ENCODE results near the gene TBCD.

The TBCD gene

DNA sequence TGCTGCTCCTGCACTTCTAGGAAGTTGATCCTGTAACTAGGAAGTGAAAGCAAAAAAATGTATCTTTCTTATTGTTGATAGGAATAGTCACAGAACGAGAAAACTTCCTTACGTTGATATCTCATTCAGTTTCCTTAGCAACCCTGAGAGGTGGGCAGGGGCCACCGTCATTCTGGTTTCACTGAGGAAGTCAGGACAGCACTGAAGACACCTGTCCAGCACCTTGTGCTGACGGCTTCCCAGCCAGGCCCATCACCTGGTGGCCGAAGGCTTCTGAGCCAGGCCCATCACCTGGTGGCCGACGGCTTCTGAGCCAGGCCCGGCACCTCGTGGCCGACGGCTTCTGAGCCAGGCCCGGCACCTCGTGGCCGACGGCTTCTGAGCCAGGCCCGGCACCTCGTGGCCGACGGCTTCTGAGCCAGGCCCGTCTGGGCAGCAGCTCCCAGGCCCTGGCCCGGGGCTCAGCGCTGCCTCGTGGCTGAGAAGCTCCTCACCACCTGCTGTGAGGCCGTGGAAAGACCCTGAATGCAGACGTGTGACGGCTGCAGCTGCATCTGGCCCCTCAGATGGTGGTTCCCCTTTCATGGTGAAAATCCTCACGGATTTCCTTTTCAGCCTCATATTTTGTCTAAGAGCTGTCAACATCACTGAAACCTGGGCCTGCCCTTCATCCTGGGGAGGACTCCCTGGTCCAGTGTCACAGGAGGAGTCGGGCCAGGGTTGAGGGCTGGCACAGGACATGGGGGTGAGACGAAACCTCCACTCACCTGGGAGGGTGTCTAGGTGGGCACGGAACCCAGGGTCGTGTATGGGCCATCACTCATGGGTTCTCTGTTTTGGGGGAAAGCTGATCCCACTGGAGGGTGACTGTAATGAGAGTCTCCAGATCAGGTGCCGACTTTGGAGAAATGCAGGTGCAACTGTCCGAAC lies 121.0 kb downstream of the TBCD start:
- DNase-seq: no peak

DNA sequence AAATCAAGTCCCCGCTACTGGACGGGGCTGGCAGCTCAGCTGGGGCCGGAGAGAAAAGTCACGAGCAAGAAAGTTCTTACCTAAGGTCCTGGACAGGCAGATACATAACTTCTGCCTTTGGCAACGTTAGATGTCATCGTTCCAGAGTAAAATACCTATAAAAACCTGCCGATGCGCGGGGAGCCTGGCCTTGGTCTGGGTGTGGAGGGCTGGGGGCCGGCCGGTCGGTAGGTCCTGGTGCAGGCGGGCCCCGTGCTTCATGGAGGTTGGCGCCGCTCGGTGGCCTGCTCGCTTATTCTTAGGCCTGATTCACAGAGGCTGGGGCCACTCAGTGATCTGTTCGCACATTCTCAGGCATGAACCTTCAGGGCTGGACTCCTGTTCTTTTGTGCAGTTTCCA lies 121.7 kb downstream of the TBCD start:
- no peak for DNase-seq

DNA sequence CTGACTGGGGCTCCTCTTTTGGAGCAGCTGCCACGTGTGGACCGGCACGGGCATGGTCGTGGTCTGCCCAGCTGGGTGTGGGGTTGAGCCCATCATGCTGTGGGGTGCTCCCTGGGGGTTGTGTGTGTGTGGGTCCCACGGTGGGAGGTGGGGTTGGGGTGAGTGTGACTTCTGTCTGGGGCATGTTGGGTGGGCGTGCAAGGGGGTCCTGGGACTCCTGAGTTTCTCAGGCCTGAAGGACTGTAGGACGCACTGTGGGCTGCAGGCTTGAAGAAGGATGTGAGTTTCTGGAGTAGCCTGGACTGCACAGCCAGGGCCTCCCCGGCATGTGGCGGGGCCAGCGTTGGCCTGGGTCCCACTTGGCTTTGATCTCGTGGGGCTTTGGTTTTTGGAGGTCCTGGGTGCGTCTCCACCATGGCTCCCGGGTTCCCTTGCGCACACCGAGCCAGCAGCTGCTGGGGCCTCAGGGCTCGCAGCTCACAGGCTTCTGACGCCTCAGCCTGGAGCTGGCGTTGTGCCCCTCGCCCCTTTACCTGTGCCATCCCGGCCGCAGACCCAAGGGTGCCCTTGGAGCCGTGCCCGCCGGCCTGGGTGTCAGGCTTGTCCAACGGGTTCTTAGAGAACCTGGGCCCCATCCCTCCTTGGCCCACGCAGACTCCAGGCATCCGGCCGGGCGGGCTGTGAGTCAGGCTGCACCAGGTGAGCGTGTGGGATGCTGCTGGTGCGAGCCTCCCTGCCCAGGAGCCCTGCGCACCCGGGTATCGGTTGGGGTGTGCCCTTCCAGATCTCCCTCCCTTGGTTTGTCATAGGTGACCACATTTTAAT lies 122.4 kb downstream of the TBCD start:
- no peak for DNase-seq

DNA sequence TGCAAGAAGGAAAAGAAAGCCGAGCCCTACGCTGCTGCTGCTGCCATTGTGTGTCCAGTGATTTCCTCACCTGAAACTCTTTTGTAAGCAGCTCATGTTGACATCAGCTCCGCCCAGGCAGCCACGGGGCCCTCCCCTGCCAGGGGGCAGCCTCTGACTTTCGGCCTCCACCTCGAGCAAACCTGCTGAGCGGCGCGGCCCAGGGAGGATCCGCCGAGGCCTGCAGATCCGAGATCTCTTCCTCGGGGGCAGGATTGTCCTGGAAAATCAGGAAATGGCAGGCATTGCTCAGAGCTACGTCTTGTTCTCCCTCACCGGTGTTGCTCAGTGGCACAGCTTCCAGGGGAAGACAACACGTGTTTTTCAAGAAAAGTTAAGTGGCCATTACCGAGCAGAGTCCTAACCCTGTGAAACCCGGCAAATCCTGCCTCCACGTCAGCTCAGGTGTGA lies 123.6 kb downstream of the TBCD start:
- DNase-seq: no peak

DNA sequence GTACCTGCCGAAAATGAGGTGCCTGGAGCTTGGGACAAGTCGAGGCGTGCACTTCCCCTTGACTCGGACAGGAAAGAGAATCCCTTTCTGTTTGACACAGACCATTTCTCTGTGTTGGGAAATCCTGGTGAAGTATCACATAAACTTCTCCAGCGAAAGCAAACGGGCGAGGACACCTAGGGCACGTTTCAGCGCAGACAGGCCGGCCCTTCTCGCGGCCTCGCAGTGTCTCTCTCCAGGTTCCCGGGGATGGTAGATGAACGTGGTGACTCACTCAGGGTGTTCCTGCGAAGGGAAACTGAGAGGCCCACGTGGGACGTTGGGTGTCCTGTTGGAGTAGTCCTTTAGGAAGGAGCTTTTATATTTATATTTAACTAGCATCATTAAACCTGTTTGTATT lies 124.3 kb downstream of the TBCD start:
- DNase-seq: no peak

DNA sequence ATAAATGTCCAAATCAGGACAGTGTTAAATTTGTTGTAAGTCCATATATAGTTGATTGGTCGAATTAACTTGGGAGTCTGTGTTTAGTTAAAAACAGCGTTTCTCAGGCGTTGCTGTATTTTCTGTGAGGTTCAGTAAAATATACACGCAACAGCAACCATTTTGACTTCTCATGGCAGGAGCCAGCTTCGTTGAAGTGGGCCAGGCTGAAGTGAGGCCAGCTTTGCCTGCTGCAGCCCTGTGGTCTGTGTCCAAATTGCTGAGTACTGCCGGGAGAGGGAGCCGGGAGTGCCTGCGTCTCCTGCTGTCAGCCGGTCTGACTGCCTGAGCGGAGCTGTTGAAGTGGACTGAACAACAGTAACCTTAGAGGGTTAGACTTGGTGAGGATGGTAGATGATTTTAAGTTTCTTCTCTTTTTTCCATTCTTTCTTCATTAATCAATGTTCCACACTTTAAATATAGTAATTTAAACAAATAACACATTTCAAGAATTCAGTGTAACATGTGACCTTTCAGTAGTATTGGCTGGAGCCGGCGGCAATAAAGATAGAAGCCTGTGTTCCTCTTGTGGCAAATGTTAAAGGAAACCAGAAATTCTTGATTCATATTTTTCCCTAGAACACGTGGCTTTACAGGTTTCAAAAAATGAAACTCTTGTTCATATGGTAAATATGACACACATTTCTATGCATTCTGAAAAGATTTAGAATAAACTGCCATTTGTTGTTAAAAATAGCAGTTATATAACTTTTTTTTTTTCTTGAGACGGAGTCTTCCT lies 124.9 kb downstream of the TBCD start:
- no peak for DNase-seq

- DNase-seq: no peak
These were observed 126.7 kb downstream of the TBCD start for GRCh38 chr17:82878527-82878926.

GRCh38 chr17:82879241-82879640 lies 127.4 kb downstream of the TBCD start:
- DNase-seq: no peak

- no peak for DNase-seq
These were observed 128.9 kb downstream of the TBCD start for GRCh38 chr17:82880620-82881323.

- DNase-seq: no peak
These were observed 129.5 kb downstream of the TBCD start for GRCh38 chr17:82881324-82881823.

DNA sequence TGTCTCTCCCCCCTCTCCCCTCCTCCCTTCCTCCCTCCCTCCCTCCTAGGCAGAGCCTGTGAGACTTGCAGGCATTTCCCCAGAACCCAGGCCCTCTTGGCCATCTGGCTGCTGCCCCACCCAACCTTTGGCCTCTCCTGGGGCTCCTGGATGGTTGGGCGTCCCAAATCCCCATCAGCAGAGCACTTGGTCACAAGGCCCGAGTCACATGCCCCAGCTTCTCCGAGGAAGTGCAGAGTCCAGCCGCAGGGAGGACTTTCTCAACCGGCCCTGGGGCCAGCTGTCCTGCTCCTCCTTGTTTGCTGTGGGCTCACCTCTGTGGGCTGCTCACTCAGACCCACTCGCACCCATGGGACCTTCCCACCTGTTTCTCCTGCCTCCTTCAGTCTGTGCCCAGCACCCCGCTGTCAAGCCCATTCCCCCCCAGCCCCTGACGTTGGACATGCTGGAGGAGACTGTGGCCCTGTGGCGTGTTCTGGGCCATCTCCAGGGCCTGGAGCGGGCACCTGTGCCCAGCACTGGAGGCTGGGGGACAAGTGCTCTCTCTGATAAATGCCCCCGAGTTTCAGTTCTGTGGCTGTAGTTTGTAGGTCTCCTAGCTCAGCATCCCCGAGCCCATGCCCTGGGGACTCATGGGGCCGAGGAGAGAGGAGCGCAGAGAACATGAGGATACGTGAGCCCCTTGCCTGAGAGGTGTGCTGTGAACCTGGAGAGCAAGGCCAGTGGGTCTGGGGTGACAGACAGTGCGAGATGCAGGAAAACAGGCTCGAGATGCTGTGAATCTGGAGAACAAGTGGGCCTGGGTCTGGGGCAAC lies 130.2 kb downstream of the TBCD start:
- no peak for DNase-seq

DNA sequence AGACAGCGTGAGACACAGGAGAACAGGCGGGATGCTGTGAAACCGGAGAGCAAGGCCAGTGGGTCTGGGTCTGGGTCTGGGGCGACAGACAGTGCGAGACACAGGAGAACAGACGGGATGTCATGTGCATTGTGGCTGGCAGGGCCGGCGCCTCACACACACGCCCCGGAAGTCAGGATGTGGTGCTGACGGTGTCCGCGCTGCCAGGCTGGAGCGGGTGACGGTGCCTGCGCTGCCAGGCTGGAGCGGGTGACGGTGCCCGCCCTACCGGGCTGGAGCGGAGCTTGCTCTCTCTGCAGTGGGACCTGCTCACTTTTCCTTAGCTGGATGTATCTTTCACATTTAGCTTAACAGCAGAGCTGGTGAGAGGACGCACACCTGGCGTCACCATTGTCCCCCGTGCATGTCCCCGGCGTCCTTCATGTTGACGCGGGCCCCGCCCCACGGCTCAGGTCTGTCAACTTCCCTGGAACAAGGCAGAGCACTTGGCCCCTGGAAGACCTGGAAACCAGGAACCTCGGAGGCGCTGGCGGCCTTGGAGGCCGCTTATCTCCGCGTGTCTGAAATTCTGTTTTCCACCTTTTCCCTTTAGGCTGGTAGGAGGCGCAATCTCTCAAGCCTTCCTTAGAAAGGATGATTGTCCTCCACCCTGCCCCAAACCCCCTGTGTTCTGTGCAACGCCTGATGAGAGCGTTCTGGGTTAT lies 131.0 kb downstream of the TBCD start:
- no peak for DNase-seq

GRCh38 chr17:82883419-82884031 lies 131.7 kb downstream of the TBCD start:
- DNase-seq: no peak

DNA sequence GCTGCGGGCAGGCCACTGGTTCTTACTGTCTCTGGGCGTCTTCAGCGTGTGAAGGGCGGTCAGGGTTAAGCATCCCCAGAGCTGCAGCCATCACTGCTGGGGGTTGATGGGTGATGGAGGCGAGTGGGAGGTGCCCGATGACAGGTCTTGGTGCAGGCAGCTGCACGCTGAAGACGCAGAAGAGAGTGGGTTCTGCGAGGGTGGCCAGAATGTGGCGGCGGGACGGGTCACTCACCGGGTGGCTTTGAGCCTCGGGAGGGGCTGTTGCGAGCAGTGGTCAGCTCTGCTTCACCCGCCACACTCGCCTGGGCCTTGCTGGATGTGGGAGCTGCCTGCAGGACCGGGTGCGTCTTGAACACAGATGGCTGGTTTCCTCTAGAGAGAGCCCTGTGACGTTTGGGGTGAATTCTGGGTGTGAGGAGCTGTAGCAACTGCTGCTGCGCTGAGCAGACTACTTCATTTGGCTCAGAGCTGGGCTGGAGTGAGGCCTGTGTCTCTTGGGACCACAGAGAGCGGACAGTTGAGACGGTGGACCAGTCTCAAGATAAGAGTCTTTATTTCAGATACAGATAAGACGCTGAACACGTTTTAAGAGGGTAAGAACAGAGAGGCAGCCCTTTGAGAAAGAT lies 132.6 kb downstream of the TBCD start:
- no peak for DNase-seq

- peak; percentile 40 for DNase-seq
These were observed 133.1 kb downstream of the TBCD start for GRCh38 chr17:82884970-82885353.

DNA sequence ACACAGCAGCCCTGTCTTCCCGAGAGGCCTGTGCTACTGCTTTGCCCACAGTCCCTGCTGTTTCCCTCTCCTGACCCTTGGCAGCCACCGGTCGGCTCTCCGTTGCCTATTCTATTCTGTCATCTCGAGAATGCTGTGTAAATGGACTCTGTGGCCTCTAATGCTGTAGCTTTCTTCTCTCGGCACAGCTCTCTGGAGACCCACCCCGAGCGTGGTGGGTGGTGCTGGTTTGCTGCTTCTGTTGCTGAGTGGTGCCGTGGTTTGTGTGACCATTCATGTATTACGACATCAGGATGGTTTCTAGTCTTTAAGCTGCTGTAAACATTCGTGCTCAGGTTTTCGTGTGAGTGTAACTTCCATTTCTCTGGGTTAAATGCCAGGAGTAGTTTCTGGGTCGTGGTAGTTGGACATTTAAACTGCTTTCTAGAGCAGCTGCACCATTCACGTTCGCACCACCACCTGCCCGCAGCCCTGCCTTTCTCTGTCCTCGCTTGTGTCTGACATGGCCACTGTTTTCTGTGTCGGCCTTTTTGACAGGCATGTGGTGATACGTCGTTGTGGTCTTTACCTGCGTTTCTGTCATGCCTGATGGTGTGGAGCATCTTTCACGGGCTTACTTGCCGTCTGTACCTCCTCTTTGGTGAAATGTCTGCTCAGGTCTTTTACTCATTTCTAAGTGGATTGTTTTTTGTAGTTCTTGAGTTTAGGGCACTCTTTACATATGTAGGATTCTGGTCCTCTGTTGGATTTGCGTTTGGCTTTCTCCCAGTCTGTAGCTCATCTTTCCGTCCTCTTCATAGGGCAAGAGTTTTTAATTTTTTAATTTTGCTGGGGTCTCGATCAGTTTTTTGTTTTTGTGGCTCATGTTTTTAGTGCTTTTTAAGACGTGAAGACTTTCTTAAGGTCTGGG lies 135.6 kb downstream of the TBCD start:
- no peak for DNase-seq

- no peak for DNase-seq
These were observed 137.0 kb downstream of the TBCD start for GRCh38 chr17:82888583-82889495.
